ENCODE results near the gene SPG21. TPM values are rescaled to one million over a fixed set of nuclear protein-coding genes. Genes with fewer than 3 reads are reported as not detected.

Gene SPG21
- total and polyA plus RNA-seq, 2 of the 8 experiments (the other 6 are each of a cell fraction or from before 2014, with no cell fraction given) = 67.3 to 72.7 TPM

- no peak overlapping the region for H3K23ac ChIP-seq (ENCODE audit: insufficient read length)
- no peak overlapping the region for H3K4me3 ChIP-seq (ENCODE audit: extremely low read depth in 1 of 4, insufficient read depth in 2 of 4, low read depth in 3 of 4, low read length in 4 of 4)
- WGBS, 2 experiments (ENCODE audit: extremely low coverage in 1 of 2, insufficient coverage in 1 of 2, insufficient read length in 1 of 2, insufficient replicate concordance in 2 of 2, low coverage in 1 of 2, low lambda C conversion rate in 2 of 2, missing lambda C conversion rate in 1 of 2) = 90% methylated on average over 8 of the region's 8 CpGs; no CpG with 5 or more reads in 1 of the 2 experiments
- H4K91ac ChIP-seq (replicated peaks; ENCODE audit: insufficient read length, low read length) = no peak overlapping the region
- H2AFZ ChIP-seq (ENCODE audit: low read length) = no peak overlapping the region
- H3K9me3 ChIP-seq (ENCODE audit: insufficient read depth in 2 of 2, low read depth in 1 of 2, low read length in 1 of 2) = no peaks in the 10 kb centered on the region
- ChIA-PET POLR2A (ENCODE audit: partially characterized antibody) (interaction anchor here (1.4 kb wide), 1 partner anchor 18 kb away, joined by 3 read pairs; no protein-coding TSS in a partner anchor), CTCF (ENCODE audit: partially characterized antibody) (interaction anchor here (0.8 kb wide), 1 partner anchor 11 kb away, joined by 3 read pairs; no protein-coding TSS in a partner anchor)
- H3K23me2 ChIP-seq (ENCODE audit: low read depth, low read length) = no peaks in the 10 kb centered on the region
- H2BK12ac ChIP-seq (ENCODE audit: low read depth, low read length) = no peak overlapping the region
- H3K36me3 ChIP-seq (ENCODE audit: control insufficient read depth in 2 of 4, insufficient read depth in 4 of 4, low read length in 3 of 4) = 0 out of 8 replicates have a peak, but pooled peaks cover 0 to 3% (median 0%) of the 10 kb centered on the region in 4 experiments
- H2BK5ac ChIP-seq (ENCODE audit: low read depth, low read length) = no peak overlapping the region
- H2BK120ac ChIP-seq (replicated peaks; ENCODE audit: low read depth, low read length) = no peak overlapping the region
- no peaks in the 10 kb centered on the region for H3K4me1 ChIP-seq (replicated peaks in 1 of 4; ENCODE audit: control insufficient read depth in 3 of 4, insufficient read depth in 4 of 4, low read length in 3 of 4)
- no peak overlapping the region for H3K27ac ChIP-seq (ENCODE audit: low read depth, low read length)
- no peaks in the 10 kb centered on the region; the same call in 1 of the 2 replicates for H3K79me1 ChIP-seq (ENCODE audit: low read depth, low read length)
- TF ChIP-seq SP2 (IDR thresholded peaks at IDR 0.05; ENCODE audit: low read length) = no peak
- no peak for TF ChIP-seq FOSL1 (IDR thresholded peaks at IDR 0.05; ENCODE audit: insufficient read depth, low read depth, low read length)
- no peak for TF ChIP-seq ATF3 (IDR thresholded peaks at IDR 0.05; ENCODE audit: insufficient read depth, low read depth, low read length)
- no peak for TF ChIP-seq SP1 (IDR thresholded peaks at IDR 0.05; ENCODE audit: low read depth, low read length)
- TF ChIP-seq RAD21 (IDR thresholded peaks at IDR 0.05 in 1 of 2, conservative IDR thresholded peaks at IDR 0.05 in 1 of 2; ENCODE audit: low read depth in 2 of 2, low read length in 2 of 2) = no peak
- no peak for TF ChIP-seq SUZ12 (IDR thresholded peaks at IDR 0.05; ENCODE audit: low read length)
- TF ChIP-seq SRF (IDR thresholded peaks at IDR 0.05; ENCODE audit: low read depth, low read length) = no peak
- no peak for TF ChIP-seq TEAD4 (IDR thresholded peaks at IDR 0.05; ENCODE audit: low read depth, low read length)
- no peak for TF ChIP-seq SIX5 (IDR thresholded peaks at IDR 0.05; ENCODE audit: low read depth, low read length)
- DNase-seq (ENCODE audit: low read depth in 1 of 2, low spot score in 2 of 2) = peak in 1 of 2 experiments; percentile 23
- no peak overlapping the region for H4K5ac ChIP-seq (ENCODE audit: insufficient read length, low read depth, low read length)
- no peak overlapping the region for H3K18ac ChIP-seq (ENCODE audit: extremely low read depth, low read length)
- H4K20me1 ChIP-seq (replicated peaks in 1 of 2; ENCODE audit: control insufficient read depth in 1 of 2, insufficient read depth in 2 of 2, low read length in 2 of 2) = peaks cover 0 to 3% of the 10 kb centered on the region in 2 experiments
- no peak for FAIRE-seq
- H3K27me3 ChIP-seq (replicated peaks in 1 of 4; ENCODE audit: control insufficient read depth in 3 of 4, extremely low read depth in 1 of 4, insufficient read depth in 3 of 4, low read length in 3 of 4) = no peaks in the 10 kb centered on the region
- H3K56ac ChIP-seq (replicated peaks; ENCODE audit: insufficient read length, low read depth, low read length) = no peak overlapping the region
- H3K4ac ChIP-seq (replicated peaks; ENCODE audit: insufficient read length, low read depth, low read length) = no peak overlapping the region
- no peak overlapping the region for H2BK15ac ChIP-seq (ENCODE audit: low read length)
- no peak overlapping the region for H4K8ac ChIP-seq (ENCODE audit: extremely low read depth, insufficient read depth, low read length)
- no peak overlapping the region for H3K9ac ChIP-seq (replicated peaks in 1 of 4; ENCODE audit: extremely low read depth in 1 of 4, low read depth in 3 of 4, low read length in 3 of 4)
- H3K4me2 ChIP-seq (ENCODE audit: insufficient read depth in 1 of 2, low read depth in 2 of 2, low read length in 2 of 2) = no peak overlapping the region
- H3K14ac ChIP-seq (ENCODE audit: insufficient read length) = no peak overlapping the region
- no peaks in the 10 kb centered on the region for H3K79me2 ChIP-seq (ENCODE audit: control insufficient read depth in 1 of 2, insufficient read depth in 2 of 2, low read length in 2 of 2)
- no peak overlapping the region for H2AK5ac ChIP-seq (ENCODE audit: low read depth, low read length)
- H2BK20ac ChIP-seq (ENCODE audit: low read length) = peak overlapping the region; percentile 11; the same call in 1 of the 2 replicates
Observed at GRCh38 chr15:64931381-64931780, 58.3 kb downstream of the SPG21 start.

Data from H1 (cell line).